HG03064 (cell line): ENCODE measurements around the gene KNSTRN.

Experiments
- ATAC-seq: cut with Tn5 transposase; IDR thresholded peaks from one replicate; pipeline ENCODE4 v1.9.1; 2021; ENCODE audit warnings: low read depth; ENCODE audit not compliant: unreplicated experiment

KNSTRN gene

GRCh38 chr15:40392986-40393948 lies 10.7 kb downstream of the KNSTRN start:
- ATAC-seq = no peak

- no peak for ATAC-seq
Measured at GRCh38 chr15:40397688-40398412, 15.3 kb downstream of the KNSTRN start.

- peak; percentile 71 for ATAC-seq
Measured at GRCh38 chr15:40398413-40398873, 15.9 kb downstream of the KNSTRN start.

- no peak for ATAC-seq
Measured at GRCh38 chr15:40399370-40399769, 16.8 kb downstream of the KNSTRN start.

- peak; percentile 81 for ATAC-seq
Measured at GRCh38 chr15:40405501-40406381, 23.2 kb downstream of the KNSTRN start, which contains the start of gene IVD. Gene IVD (plus strand): TSS chr15:40405795. CDS start chr15:40405828, 33 bp downstream.

GRCh38 chr15:40407330-40407990 lies 24.9 kb downstream of the KNSTRN start:
- no peak for ATAC-seq

- no peak for ATAC-seq
Measured at GRCh38 chr15:40409366-40409765, 26.8 kb downstream of the KNSTRN start.

GRCh38 chr15:40410476-40410875 lies 28.0 kb downstream of the KNSTRN start:
- no peak for ATAC-seq

GRCh38 chr15:40412095-40412759 lies 29.7 kb downstream of the KNSTRN start:
- ATAC-seq = no peak

GRCh38 chr15:40413036-40413435 lies 30.5 kb downstream of the KNSTRN start:
- ATAC-seq = no peak

- ATAC-seq = no peak
Measured at GRCh38 chr15:40414816-40415215, 32.3 kb downstream of the KNSTRN start.

GRCh38 chr15:40415226-40415625 lies 32.7 kb downstream of the KNSTRN start:
- no peak for ATAC-seq

GRCh38 chr15:40416056-40416455 lies 33.5 kb downstream of the KNSTRN start:
- no peak for ATAC-seq

- no peak for ATAC-seq
Measured at GRCh38 chr15:40418126-40418525, 35.6 kb downstream of the KNSTRN start.

- ATAC-seq = no peak
Measured at GRCh38 chr15:40420071-40420713, 37.7 kb downstream of the KNSTRN start.

GRCh38 chr15:40420793-40421192 lies 38.3 kb downstream of the KNSTRN start:
- no peak for ATAC-seq

- no peak for ATAC-seq
Measured at GRCh38 chr15:40421246-40422157, 39.0 kb downstream of the KNSTRN start.
